ENCODE measurements around the gene GAB4.

The GAB4 gene

GRCh38 chr22:16962501-16962900, 45.5 kb downstream of the GAB4 start:
- no peak for TF ChIP-seq CTCF (IDR thresholded peaks at IDR 0.05)
- no peaks in the 10 kb centered on the region for H3K36me3 ChIP-seq
- no peaks in the 10 kb centered on the region for H3K4me1 ChIP-seq (ENCODE audit: control insufficient read depth in 1 of 2, insufficient read depth in 1 of 2, low read depth in 1 of 2, low read length in 1 of 2)
- no peaks in the 10 kb centered on the region for H3K27me3 ChIP-seq
- H3K9me3 ChIP-seq = no peaks in the 10 kb centered on the region
- no peak overlapping the region for H3K4me3 ChIP-seq (ENCODE audit: low read depth in 1 of 2, low read length in 1 of 2)
- no peak overlapping the region for H3K27ac ChIP-seq

GRCh38 chr22:16961477-16962186, 46.4 kb downstream of the GAB4 start:
- no peaks in the 10 kb centered on the region for H3K36me3 ChIP-seq
- no peaks in the 10 kb centered on the region for H3K9me3 ChIP-seq
- H3K4me1 ChIP-seq (ENCODE audit: control insufficient read depth in 1 of 2, insufficient read depth in 1 of 2, low read depth in 1 of 2, low read length in 1 of 2) = no peaks in the 10 kb centered on the region
- no peak overlapping the region for H3K27ac ChIP-seq
- no peaks in the 10 kb centered on the region for H3K27me3 ChIP-seq
- no peak for TF ChIP-seq CTCF (IDR thresholded peaks at IDR 0.05)
- H3K4me3 ChIP-seq (ENCODE audit: low read depth in 1 of 2, low read length in 1 of 2) = no peak overlapping the region

GRCh38 chr22:16960884-16961249, 47.2 kb downstream of the GAB4 start:
- Histone ChIP-seq H3K4me1 (ENCODE audit: control insufficient read depth in 1 of 2, insufficient read depth in 1 of 2, low read depth in 1 of 2, low read length in 1 of 2) (no peaks in the 10 kb centered on the region), H3K27me3 (no peaks in the 10 kb centered on the region), H3K4me3 (ENCODE audit: low read depth in 1 of 2, low read length in 1 of 2) (no peak overlapping the region), H3K9me3 (no peaks in the 10 kb centered on the region), H3K27ac (no peak overlapping the region), H3K36me3 (no peaks in the 10 kb centered on the region)
- TF ChIP-seq CTCF (IDR thresholded peaks at IDR 0.05) = no peak

- Histone ChIP-seq H3K27me3 (no peaks in the 10 kb centered on the region), H3K4me1 (ENCODE audit: control insufficient read depth in 1 of 2, insufficient read depth in 1 of 2, low read depth in 1 of 2, low read length in 1 of 2) (no peaks in the 10 kb centered on the region), H3K4me3 (ENCODE audit: low read depth in 1 of 2, low read length in 1 of 2) (no peak overlapping the region), H3K27ac (no peak overlapping the region), H3K36me3 (no peaks in the 10 kb centered on the region), H3K9me3 (no peaks in the 10 kb centered on the region)
- TF ChIP-seq CTCF (IDR thresholded peaks at IDR 0.05) = no peak
These were observed 47.7 kb downstream of the GAB4 start for GRCh38 chr22:16960220-16960883.

GRCh38 chr22:16959345-16959930, 48.6 kb downstream of the GAB4 start:
- Histone ChIP-seq H3K9me3 (no peaks in the 10 kb centered on the region), H3K36me3 (no peaks in the 10 kb centered on the region)

More at GRCh38 chr22:16959345-16959930, 48.6 kb downstream of the GAB4 start:
- no peaks in the 10 kb centered on the region for H3K27me3 ChIP-seq
- H3K4me3 ChIP-seq (ENCODE audit: low read depth in 1 of 2, low read length in 1 of 2) = no peak overlapping the region
- no peak for TF ChIP-seq CTCF (IDR thresholded peaks at IDR 0.05)
- no peaks in the 10 kb centered on the region for H3K4me1 ChIP-seq (ENCODE audit: control insufficient read depth in 1 of 2, insufficient read depth in 1 of 2, low read depth in 1 of 2, low read length in 1 of 2)
- H3K27ac ChIP-seq = no peak overlapping the region

Data from neutrophil (primary cell).